Epithelial cell of prostate (primary cell): ENCODE measurements around the gene VPS39.

ENCODE experiments used
- DNase-seq: peaks from one replicate; pipeline ENCODE4 v3.0.0-alpha.2; 2011; ENCODE audit warnings: low read depth, low spot score
- H3K27ac ChIP-seq: fragments of 450-650 bp; 2 replicates; pipeline ENCODE4 v1.5.1; 2017; ENCODE audit warnings: mild to moderate bottlenecking

Gene VPS39

DNA sequence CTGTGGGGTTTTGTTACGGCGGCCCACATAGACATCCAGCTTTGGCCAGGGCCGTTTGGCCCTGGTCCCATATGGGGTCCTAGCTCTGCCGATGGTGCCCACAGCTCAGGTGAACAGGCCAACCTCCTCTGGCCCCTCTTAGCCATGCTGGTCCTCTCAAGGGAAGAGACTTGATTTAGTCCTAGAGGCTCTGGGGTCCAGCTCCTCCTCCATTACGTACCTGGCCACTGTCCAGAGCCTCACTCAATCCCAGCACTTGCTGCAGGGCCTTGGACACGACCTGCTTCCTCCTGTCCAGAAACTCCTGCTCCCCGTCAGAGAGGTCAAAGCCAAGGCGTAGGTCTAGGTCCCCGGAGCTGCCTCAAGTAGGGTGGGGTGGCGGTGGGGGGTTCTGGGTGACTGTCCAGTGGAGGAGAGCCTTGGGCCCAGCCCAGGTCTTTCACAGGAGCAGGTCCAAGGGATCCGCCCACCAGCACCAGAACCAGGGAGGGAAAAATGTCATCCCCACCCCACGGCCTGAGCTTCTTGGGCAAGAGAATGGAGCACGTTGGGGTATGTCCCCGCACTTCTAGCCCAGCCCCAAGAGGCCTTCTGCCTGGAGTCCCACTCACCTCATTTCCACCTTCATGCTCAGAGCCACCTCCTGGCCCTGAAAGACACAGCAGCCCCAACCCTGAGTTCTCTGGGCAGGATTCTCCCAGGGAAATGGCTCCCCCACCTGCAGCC lies 58.4 kb downstream of the VPS39 start:
- DNase-seq, result no peak
- H3K27ac ChIP-seq, result no peak overlapping the region

DNA sequence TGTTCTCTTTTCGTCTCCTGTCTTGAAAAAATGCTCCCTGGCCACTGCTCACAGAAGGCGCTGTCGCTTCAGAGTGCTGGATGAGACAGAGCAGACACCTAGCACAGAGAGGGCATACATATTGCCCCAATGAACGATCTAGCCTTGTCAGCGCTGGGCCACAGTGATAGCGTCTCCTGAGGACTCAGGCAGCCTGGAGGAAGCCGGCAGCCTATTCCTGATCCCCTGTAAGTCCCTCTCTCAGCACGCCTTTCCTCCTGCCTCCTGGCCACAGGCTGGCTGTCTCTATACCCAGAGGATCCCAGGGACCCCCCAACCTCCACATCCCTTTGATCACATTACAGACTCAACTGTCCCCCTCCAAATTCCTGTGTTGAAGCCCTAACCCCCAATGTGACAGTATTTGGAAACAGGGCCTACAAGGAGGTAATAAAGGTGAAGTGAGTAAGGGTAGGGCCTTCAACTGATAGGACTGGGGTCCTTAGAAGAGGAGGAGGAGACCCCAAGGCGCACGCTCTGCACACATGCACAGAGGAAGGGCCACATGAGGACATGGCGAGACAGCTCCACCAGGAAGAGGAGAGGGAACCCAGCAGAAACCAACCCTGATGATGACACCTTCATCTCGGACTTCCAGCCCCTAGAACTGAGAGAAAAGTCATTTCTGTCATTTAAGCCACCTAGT lies 59.2 kb downstream of the VPS39 start:
- DNase-seq, result no peak
- no peak overlapping the region for H3K27ac ChIP-seq

DNA sequence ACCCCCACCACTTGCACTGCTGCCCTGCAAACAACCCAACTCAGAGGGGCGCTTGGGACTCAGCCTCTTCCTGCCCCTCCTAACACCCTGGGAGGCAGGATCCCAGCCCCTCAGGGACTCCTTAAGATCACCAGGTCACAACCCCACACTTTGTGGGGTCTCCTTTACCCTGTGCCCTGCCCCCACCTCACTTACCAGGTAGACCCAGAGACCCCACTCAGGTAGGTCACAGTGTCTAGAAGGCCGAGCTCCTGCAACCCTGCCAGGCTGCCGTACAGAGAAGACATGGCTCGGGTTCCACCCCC lies 60.7 kb downstream of the VPS39 start:
- DNase-seq, result no peak

DNA sequence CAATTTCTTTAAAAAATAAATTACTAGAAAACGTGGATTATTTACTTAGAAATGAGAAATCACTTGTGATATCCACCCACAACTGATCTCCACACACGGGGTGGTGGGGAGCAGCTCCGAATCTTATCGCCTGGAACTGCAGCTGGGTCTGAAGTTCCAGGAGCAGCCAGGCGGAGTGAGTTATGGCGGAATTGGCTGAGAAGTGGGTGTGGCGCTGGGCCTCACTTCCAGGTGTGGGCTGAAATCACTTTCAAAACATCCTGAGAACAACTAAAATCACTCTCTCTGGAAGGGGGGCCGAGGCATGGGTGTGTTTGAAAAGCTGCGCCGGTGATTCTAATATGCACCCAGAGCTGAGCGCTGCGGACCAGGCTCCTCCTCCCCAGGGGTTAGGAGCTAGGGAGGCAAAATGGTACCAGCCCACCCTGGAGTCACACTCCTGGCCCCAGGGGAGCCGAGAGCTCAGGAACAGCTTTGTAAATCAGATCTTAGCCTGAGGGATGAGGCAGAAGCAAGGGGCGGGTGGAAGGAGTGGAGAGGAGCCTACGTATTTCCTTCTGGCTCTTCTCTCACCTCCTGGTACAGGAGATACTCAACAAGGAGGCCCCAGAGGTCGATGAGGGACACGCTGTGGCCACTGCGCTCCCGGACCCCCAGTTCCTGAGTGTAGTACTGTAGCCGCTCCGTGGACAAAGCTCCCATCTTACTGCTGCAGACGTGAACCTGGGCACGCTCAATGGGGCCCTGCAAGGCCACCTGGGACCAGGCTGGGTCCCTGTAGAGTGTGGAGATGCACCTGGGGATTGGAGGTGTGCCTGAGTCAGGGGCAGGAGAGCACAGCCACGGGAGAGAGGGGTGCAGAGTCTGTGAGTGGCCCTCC lies 61.3 kb downstream of the VPS39 start:
- no peak for DNase-seq
- H3K27ac ChIP-seq, result no peak overlapping the region

More for the DNA sequence above, 60.7 kb downstream of the VPS39 start:
- H3K27ac ChIP-seq, result no peak overlapping the region

DNA sequence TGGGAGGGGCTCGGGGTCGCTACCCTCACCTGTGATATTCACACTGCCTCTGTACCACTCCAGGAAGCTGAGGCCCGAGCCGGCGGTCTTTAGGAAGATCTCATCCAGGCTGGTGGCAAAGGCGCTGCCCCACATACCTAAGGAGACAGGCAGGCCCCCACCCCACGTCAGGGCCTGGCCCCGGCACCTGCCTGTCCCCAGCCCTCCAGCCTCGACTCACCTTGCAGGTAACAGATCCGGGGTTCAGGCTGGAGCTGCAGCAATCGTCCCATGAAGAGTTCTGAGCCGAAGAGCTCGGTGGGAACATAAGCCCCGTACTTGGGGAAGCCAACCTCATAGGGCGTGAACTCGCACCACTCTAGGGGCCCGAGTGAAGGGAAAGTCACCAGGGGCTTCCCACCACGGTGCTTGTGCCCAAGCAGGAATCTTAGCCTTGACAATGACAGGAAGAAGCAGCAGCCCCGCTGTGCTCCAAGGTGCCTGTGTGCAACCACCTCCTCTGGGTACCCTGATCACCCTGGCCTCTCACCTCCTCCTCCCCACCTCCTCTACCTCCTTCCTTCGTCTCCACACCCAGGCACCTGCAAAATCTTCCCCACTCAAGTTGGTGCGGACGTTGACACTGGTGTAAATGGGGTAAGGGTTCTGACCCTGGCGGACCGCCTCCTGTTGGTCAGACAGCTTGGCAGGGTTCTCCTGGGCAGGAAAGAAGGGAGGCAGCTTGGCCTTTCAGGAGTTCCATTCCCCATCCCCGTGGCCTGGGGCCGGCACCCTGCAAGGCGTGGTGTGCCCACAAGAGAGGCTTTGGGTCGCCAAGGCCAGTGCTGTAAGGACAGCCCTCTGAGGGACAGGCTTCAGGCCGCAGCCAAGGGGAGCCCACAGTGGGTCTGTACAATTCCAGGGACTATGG lies 62.3 kb downstream of the VPS39 start:
- no peak for DNase-seq
- H3K27ac ChIP-seq, result no peak overlapping the region

DNA sequence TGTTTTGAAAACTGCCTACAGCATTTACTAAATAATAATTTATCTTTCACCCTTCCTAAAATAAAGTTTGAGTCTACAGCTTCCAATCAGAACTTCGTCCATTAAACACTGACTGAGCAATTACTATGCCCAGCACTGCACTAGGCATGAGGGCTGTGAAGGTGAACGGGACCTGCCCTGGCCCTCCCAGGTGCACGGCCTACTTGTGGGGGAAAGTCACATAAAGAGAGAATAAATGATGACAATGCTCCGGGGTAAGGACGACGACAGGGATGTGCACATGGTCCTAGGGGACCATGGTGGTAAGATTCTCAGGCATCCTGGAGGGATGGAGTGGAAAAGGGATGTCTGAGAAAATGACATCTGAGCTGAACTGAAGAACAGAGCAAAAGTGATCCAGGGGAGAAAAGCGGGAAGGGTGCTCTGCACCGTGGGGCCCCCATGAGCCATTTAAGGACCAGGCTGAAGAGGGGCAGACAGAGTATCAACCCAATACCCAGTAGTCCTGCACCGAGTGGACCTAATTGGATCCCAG lies 63.2 kb downstream of the VPS39 start:
- no peak for DNase-seq
- H3K27ac ChIP-seq, result no peak overlapping the region

DNA sequence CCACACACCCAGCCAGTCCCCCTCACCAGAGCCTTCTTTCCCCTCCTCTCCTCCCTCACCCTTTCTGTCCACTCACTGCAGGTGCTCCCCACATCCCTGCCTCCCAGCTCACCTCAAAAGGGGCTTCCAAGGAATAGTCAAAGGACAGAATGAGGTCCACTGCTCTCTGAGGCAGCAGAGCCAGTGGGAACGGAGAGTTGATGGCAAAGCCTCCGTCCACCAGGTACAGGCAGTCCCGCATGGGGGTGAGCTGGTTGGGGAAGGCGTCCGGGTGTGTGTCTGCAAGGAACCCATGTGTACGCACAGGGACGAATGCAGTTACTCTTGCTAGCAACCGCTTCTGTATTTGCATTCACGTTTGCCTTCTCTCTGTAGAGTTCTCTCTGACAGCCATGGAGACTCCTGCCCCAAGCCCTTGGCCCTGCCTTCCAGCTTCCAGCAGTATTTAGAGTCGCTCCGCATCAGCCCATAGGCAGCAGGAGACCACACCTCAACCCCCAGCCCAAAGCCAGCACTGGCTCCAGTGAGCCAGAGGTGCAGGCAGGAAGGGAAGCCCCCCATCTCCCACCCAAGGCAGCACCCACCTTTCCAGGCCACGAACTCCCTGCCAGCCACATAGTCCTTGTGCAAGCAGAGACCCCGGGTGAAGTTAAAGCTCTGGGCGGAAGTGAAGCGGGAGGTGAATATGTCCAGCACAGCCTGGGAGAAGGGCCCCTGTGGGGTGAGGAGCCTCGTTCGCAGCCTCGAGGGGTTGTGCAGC lies 64.1 kb downstream of the VPS39 start:
- H3K27ac ChIP-seq, result no peak overlapping the region
- DNase-seq, result no peak

DNA sequence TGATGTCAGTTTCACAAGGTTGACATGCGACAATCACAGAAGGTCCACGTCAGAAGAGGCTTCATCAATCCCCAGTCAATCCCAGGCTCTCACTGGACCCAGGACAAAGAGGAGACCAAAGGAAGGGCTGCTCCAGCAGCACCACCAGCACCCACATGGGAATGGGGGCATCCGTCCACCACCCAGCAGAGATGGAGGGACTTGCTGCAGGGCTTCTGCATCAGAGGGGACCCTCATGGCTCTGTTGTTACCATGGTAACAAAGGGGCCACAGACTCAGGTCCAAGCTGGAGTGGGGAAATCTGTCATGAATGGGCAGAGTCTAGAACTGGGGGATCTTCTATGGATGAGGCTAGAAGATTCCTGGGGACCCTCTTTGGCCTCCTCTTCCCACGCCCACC lies 64.7 kb downstream of the VPS39 start:
- H3K27ac ChIP-seq, result no peak overlapping the region
- DNase-seq, result no peak

DNA sequence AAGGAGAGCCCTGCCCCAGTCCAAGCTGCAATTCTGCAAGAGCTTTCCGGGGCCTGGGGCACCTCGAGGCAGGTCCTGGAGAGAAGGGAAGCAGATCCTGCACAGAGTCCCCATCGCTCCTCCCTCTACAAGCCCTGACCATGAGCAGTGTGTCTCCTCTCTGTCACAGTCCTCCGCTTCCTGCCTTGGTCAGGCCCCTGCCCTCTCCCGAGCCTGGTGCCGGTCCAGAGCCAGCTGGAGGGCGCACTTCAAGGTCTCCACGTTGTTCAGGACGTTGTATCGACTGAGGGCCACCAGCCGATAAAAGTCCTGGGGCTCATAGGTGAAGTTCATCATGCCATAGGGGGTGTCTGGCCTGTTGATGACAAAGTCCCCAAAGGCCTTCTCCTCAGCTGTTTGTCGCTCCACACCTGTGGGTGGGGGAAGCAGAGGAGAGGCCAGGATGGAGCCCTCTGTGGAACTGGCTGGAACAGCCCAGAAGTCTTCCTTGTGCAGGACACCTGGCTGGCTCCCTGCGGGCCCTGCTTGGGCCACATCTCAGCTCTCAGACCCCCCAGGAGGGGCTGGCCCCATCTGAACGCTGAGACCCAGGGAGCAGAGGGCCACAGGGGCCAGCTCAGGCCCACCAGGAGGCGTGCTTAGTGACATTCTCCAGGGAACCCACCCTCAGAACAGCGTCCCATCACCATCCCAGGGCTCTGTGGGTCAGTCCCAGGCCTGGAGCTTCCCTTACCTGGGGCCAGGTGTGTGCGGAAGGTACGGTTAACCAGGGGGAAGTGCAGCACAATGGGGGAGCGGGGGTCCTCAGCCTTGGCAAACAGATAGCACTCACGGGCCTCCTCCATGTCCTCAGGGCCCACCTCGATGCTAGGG lies 66.1 kb downstream of the VPS39 start:
- no peak overlapping the region for H3K27ac ChIP-seq

DNA sequence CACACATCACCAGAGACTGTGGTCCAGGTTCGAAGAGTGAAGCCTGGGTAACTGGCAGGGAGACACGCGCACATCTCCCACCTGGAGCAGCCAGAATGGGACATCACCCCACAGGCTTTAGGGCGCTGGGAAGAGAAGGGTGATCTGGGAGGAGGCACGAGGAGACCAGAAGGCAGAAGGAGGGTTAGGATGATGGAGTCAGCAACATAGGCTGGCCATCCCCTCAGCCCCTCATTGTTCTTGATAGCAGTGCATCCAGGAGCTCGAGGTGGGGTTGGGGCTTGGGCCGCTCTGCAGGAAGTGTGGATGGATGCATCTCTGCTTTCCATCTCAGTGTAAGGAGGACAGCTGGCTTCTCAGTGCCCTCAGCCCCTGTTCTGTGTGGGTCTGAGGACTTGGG lies 66.9 kb downstream of the VPS39 start:
- no peak for DNase-seq
- H3K27ac ChIP-seq, result no peak overlapping the region

More for the DNA sequence above, 66.1 kb downstream of the VPS39 start:
- no peak for DNase-seq

DNA sequence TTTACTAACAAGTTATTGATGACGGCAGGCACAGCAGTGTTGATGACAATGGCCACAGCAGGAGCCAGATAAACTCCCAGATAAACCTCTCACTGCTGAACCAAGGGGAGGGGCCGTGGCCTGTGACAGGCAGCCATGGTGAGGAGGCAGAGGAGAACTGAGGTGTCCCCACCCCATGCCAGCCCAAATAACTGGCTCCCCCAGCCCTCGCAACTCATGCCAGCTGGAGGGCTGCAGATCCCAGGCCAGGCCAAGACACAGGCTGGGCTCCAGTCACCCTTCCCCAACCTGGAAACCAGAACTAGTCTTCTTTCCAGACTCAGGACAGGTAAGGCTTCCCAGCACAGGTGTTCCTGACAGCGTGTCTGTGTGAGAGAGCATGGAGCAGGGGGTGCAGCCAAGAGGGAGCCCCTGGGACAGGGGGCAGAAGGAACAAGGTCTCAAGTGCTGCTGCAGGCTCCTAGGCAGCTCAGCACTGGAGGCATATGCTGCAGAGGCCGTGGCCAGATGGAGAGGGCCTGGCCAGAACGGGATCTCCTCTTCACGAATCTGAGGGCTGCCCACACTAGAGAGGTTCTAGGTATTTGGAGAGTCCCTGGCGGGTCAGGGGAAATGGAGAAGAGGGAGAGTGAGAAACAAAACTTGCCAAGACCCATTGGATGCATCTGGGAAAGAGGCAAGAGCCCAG lies 67.6 kb downstream of the VPS39 start:
- H3K27ac ChIP-seq, result no peak overlapping the region
- no peak for DNase-seq

DNA sequence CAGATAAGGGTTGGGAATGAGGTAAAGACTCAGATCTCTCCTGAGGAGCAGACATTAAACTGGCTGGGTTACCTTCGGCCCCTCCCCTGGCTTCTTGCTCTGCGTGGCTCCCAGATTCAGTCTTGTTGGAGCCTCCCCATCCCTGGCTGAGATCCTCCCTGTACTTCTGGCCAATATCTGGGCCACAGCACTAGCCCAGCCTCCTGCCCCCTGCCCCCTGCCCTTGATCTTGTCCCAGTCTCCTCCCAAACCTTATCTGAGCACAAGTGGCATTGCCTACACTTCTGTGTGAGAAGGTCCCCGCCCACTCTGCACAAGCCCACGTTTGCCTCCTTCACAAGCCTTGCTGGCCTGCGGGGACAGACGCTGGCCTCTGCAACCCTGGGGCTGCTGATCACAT lies 68.5 kb downstream of the VPS39 start:
- DNase-seq, result no peak
- H3K27ac ChIP-seq, result no peak overlapping the region

DNA sequence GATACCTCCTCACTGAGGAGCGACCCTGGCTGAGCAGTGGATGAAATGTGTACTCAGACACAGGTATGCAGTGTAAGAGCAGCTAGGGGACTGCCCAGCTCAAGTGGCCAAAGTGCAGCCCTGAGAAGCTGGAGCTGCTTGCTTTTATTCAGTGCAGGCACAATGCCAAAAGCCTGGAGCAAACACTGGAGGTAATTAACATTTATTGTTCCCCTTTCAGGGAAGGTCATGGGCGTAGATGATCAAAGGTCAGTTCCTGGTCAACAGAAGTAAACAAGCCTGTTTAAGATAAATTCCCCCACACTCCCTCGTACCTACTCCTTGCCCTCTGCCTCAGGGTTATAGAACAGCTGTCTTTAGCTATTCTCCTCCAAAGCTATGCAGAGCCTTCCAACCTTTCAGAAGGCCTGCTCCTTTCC lies 69.1 kb downstream of the VPS39 start:
- no peak overlapping the region for H3K27ac ChIP-seq
- no peak for DNase-seq

DNA sequence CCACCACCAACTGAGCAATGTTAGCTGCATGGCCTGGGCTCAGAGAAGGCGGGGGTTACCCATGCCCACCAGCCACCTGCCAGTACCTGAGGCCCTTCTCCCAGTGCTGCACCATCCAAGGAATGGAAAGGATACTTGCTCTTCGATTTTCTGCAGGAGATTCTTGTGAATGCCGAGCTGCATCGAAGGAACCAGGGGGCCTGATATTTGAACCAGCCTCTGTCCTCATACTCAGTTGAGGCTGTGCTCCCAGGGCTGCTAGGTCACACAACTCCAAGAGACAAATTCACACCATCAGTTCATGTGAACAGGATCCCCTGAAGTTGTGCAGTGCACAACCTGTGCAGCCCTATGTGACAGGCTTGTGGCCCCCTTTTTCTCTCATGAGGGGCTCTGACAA lies 69.7 kb downstream of the VPS39 start:
- H3K27ac ChIP-seq, result no peak overlapping the region
- no peak for DNase-seq

DNA sequence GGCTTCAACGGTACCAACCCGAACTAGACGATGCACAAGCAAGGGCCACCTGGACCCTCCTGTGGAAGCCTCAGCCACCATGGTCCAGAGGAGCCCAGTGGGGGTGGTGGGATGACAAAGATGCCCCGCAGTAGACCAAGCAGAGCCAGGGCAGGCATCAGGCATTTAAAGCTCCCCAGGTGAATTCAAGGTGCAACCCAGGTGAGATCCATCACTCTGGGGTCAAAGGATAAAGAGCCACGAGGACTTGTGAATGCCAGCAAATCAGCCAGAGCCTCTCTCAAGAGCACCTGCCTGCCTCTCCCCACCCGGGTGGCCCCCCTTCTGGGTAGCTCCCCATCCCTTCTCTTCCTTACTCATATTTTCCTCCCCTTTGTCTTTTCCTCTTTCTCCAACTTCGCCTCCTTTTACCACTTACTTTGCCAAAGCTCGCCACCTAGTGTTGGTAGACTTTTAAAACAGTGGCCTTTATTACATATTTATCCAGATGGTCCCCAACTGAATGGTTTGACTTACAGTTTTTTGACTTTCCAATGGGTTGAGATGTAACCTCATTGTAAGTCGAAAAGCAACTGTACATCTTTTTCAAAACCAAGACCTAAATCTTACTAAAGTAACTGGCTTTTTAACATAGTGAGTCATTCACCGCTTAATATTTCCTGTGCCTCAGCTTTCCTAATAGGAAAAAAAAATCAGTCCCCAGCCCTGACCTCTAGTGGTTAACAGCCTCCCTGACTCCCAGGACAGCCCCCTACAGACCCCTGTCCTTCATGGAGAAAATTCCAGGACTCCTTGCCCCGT lies 70.4 kb downstream of the VPS39 start:
- no peak for DNase-seq
- no peak overlapping the region for H3K27ac ChIP-seq

DNA sequence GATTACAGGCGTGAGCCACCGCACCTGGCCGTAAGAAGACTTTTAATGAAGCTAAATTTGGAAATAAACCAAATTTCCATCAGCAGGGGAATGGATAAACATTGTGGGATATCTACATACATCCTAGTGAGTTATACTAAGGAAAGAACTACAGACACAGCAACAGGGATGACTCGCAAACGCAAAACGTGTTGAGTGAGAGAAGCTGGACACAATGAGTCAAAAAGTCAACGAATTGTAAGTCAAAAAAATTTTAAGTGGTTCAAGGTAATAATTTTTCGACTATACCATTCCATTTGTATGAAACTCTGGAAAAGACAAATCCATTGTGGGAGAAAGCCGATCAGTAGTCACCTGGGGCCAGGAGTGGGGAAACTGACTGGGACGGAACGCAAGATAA lies 71.6 kb downstream of the VPS39 start:
- no peak overlapping the region for H3K27ac ChIP-seq
- DNase-seq, result no peak

DNA sequence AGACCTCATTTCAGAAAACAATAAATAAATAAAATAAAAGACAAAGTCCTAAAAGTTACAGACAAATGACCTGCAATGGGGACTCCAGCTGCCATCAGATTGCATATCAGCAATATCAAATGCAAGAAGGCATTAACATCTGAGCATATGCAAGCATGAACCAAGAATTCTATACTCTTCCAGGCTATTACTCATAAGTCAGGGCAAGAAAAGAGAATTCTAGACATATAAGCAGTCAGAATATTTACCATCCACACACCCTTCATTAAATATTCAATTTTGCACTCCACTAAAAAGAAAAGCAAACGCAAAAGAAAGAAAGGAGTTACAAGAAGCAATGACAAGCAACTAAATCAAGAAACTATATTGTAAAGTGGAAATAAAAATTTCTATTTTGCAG lies 72.8 kb downstream of the VPS39 start:
- H3K27ac ChIP-seq, result peak overlapping the region; percentile 43

More for the DNA sequence above, 72.8 kb downstream of the VPS39 start:
- DNase-seq, result no peak
